ENCODE results near the gene TMEM134.
"Not testable (repeated sequence)": the region's sequence is repeated elsewhere in the genome, so short reads cannot be mapped to it uniquely, and the experiment has no call there.

Gene TMEM134, protein sequence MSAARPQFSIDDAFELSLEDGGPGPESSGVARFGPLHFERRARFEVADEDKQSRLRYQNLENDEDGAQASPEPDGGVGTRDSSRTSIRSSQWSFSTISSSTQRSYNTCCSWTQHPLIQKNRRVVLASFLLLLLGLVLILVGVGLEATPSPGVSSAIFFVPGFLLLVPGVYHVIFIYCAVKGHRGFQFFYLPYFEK

DNA sequence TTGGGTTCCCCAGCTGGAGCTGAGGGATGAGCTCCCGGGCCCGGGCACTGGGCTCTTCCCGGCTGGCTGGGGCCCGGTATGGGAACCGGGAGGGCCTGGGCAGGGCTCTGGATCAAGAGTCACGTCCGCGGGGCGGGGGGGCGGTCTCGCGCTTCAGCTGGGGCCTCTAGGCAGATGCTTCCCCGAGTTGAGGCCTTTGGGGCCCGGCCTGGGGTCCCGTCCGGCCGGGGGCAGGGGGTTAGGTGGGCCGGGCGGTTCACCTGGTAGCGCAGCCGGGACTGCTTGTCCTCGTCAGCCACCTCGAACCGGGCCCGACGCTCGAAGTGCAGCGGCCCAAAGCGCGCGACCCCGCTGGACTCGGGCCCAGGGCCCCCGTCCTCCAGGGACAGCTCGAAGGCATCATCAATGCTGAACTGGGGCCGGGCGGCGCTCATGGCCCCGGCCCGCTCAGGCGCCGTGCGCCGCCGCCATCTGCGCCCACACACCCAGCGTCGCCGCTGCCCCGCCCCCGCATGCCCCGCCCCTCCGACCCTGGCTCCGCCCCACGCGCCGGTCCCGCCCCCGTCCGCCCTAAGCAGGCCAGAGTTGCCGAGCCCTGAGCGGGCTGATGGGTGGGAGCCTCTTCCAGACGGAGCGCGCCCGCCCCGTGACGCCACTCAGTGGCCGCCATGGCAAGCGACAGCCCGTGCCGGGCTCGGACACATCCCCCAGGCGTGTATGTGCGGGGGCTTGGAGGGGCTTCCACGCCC, at the start of gene TMEM134:
Gene TMEM134 (minus strand): TSS at position 493 of the 749 bp plus-strand sequence. CDS start 59 bp downstream, at position 434.
- peak; percentile 75 for DNase-seq

DNA sequence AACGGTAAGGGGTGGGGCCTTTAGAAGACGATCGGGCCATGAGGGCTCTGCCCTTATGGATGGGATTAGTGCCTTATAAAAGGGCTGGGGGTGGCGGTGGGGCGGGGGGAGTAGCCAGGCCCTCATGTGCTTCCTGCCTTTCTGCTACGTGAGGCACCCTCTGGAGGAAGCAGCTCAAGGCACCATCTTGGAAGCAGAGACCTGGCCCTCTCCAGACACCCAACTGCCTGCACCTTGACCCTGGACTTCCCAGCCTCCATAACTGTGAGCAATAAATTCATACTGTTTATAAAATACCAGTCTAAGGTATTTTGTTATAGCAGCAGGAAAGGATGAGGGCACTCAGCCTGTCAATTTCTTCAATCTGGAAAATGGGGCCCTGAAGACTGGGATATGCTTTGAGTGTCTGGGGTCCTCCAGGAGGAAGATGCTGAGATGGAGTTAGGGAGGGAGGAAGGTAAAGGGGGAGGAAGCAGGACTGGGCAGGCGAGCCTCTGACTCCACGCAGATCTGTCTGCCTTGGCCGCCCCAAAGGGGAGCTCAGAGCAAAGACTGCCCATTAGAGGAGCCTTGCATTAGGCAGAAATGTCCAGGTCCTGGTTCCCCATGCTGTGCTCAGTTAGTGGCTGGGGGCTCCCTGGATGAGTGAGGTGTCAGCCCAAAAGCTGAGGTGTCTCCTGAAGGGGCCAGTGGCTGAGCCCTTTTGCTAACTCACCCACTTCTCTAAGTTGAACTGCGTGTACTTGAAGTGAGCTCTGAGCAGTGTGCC, 48.9 kb upstream of the TMEM134 start:
- no peak for DNase-seq

DNA sequence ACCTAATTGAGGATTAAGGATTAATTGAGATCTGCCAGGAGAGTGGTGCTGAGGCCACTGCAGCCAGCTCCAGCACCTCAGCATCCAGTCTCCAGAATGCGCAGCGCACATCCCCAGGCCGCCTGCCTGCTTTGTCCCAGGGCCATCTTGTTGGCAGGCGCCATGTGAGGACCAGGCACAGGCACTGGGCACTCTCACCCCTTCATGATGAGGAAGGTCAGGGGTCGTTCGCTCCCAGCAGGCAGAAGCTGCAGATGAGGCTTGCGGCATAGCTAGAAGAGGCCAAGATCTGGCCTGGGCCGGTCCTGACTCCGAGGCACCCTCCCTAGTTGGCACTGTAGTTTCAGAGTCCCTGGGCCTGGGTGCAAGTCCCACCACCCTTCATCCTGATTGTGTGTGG, 47.8 kb upstream of the TMEM134 start:
- no peak for DNase-seq

DNA sequence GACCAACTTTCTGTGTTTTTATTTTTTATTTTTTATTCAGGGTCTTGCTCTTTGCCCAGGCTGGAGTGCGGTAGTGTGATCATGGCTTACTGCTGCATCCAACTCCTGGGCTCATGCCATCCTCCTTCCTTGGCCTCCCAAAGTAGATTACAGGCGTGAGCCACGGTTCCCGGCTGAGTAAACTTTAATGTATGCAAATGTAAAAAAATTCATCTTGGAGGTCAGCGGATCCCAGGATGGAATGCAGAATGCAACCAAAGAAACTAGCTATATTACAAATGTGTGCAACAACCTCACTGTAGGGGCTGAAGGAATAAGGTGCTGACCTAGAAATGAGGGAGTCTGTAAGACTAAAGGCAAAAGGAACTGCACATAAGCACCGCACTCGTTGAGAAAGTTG, 45.1 kb upstream of the TMEM134 start:
- no peak for DNase-seq

DNA sequence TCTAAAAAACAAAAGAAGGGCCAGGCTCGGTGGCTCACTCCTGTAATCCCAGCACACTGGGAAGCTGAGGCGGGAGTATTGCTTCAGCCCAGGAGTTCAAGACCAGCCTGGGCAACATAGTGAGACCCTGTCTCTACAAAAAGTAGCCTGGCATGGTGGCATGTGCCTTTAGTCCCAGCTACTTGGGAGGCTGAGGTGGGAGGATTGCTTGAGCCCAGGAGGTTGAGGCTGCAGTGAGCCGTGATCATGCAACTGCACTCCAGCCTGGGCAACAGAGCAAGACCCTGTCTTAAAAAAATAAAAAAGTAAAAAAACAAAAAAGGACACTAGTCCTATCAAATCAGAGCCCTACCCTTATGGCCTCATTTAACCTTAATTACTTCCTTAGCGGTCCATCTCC, 42.5 kb upstream of the TMEM134 start:
- DNase-seq = not testable (repeated sequence)

DNA sequence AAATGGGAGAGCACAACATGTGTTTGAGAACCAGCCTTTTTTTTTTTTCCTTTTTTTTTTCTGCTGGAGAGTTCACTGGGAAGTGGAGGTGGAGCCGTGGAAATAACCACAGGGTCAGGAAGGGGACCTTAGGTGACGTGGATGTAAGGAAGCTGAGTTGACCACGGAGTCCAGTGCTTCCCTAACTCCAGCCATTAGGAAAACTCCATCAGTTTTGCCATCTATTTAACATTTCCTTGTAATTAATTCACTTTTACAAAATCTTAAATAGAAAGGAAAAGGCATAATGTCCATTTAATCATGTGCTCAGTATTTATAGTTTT, 40.9 kb upstream of the TMEM134 start:
- no peak for DNase-seq

DNA sequence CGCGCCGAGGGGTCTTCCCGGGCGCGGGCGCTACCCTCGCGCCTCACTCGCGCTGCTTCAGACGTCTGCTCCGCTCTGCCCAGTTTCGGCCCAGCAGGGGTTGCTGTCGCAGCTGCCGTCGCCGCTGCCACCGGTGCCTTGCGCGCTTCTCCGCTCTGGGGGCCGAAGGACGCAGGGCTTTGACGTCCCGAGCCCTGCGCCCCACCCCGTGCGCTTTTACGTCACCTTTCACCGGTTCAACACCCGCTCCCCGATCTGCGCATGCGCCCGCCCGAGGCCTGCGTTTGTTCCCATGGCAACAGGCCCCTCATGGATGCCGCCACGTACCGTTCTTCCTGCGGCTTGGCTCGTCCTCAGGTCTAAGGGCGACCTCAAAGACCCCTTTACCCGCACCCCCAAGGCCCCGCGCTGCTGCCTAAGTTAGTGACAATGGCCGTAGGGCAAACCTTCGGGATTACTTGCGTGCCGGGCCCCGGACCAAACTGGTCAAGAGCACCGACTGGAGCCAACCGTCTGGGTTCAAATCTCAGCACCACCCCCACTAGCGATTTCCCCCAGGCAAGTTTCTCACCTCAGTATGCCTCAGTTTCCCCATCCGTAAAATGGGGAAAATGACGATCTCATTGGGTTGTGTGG, 39.6 kb upstream of the TMEM134 start:
- peak; percentile 97 for DNase-seq

DNA sequence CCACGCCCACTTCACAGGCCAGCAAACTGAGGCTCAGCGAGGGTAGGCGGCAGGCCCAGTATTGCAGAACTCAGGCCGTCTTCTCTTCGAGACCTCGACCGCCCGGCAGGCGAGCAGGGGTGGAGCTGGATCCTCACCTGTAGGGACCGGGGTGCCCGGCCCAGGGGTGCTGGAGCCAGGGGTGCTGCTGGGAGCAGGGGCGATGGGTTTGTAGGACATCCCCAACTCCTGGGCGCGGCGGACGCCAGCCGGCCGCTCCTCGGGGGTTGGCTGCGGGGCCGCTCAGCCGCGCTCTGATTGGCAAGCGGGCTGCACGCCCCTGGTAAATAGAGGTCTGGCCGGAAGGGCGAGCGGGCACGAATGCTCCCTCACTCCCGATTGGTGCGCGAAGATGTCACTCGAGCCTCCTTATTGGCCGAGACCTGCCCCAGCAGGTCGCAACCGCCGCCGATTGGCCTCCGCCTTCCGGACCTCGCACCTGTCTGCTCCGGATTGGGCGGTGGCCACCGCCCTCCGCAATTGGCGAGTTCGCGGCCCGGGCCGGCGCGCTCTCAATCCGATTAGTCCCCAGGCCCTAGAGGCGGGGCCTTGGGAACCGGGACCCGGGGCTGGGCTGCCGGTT, 38.9 kb upstream of the TMEM134 start, which contains the start of gene CDK2AP2:
Gene CDK2AP2 (minus strand): TSS at position 299 of the 622 bp plus-strand sequence. CDS start 80 bp downstream, at position 219.
- peak; percentile 88 for DNase-seq

DNA sequence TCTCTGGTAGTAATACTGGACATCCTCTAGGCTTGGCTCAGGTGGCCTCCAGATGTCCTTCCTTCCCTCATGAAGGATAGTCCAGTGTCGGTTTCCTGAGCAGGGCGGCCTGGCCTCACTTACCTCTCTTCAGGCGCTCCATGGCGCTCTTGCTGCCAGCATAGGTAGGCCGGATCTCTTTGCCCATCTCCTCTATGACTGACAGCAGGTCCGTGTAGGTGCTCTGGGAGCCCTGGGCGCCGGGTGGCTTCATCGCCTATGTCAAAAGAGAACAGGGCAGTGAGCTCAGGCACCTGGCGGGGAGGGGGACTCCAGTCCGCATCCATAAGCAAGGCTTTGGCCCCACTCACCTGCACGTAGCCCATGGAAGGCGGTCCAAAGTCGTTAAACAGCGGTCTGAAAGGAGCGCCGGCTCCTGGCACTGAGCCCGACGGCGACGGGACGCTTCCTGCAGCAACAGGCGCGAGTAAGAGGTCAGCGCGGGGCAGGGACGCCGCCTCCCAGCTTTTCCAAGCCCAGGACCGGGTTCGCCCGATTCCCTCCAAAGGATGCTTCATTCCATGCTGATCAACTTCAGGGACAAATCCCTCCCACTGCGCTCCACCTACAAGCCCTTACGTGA, 38.3 kb upstream of the TMEM134 start:
- DNase-seq = no peak

DNA sequence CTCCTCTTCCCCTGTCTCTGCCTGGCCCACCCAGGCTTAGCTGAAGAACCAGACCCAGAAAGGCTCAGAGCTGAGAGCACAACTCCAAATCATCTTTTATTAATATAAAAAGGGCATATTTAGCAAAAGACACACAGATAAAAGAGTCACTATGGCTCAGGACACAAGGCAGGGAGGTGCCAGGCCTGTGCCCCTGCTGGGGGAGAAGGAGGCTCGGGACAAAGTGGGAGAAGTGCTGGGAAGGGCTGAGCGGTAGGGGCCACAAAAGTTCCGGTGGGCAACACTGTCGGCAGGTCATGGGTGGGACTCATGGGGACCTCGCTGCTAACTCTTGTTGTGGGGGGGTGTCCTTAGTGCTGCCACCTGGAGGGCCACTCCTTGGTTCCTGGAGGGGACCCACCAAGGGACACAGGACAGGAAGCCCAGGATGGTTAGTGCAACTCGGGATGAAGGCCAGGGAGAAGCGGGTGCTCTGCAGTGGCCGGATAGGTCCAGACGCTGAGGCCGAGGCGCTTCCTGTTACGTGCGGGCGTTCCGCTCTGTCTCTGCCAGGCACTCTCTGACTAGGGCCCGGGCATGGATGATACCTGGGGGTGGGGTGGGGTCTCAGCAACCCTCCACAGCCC, 37.5 kb upstream of the TMEM134 start:
- no peak for DNase-seq

DNA sequence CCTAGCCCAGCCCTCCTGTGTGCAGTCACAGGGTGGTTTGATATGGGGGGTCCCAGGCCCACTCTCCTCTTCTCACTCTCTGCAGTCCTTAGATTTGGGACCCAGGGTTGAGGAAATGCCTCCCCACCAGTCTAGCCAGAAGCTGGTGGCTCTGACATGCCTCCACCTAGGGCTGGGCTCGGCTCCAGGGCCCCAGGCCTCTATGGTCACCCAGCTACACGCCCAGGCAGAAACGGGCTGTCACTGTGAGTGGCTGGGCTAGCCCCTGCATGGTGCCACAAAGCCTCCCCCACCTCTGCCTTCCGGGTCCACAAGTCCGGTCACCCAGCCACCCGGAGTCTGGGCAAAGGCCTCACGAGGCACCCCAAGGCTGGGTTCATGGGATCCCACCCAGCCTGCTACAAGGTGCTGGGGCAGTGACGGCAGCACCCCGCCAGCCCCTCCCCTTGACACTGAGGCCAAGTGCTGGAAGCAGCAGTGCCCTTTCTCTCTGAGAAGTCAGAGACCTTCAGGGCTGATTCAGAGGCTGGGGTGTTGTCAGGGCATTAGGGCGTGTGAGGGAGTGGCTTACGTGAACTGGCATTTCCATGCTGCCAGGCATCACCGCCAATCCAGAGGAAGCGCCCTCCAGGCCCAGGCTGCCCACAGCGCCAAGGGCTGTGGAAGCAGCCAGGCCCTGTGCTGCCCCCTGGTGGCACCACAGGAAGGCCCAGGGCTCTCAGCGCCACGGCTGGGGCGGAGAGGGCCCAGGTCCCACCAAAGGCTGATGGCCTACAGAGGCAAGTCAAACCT, 36.8 kb upstream of the TMEM134 start:
- DNase-seq = peak; percentile 45

DNA sequence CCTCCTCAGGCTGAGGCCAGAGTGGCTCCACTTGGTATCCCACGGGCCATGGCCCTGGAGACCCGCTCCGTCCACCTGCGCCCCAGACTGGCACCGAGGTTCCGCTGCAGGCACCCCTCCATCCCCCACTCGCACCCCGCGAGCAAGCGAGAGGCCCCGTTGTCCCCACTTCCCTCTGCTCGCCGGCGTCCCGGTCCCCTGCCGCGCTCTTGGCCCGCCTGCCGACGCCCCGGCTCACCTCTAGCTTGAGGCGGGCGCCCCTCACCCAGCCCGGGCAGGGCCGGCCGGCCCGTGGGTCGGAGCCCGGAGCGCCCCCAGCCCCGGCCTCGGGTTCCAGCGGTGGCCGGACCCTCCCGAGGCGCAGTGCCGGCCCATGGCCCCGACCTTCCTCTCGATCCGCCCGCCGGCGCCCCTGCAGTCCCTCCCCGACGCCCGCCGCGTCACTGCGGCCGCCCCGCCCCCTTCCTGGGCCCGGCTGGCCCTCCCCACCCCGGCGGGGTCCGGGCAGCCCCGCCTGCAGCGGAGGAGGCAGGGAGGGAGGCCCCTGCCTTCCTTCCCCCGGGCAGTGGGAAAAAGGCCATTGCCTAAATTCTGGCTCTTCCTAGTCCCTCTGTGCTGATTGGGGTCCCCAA, 36.0 kb upstream of the TMEM134 start, which contains the start of gene PITPNM1:
Gene PITPNM1 (minus strand): TSS at position 414 of the 632 bp plus-strand sequence. CDS start 1,183 bp downstream, outside the sequence.
- DNase-seq = no peak

DNA sequence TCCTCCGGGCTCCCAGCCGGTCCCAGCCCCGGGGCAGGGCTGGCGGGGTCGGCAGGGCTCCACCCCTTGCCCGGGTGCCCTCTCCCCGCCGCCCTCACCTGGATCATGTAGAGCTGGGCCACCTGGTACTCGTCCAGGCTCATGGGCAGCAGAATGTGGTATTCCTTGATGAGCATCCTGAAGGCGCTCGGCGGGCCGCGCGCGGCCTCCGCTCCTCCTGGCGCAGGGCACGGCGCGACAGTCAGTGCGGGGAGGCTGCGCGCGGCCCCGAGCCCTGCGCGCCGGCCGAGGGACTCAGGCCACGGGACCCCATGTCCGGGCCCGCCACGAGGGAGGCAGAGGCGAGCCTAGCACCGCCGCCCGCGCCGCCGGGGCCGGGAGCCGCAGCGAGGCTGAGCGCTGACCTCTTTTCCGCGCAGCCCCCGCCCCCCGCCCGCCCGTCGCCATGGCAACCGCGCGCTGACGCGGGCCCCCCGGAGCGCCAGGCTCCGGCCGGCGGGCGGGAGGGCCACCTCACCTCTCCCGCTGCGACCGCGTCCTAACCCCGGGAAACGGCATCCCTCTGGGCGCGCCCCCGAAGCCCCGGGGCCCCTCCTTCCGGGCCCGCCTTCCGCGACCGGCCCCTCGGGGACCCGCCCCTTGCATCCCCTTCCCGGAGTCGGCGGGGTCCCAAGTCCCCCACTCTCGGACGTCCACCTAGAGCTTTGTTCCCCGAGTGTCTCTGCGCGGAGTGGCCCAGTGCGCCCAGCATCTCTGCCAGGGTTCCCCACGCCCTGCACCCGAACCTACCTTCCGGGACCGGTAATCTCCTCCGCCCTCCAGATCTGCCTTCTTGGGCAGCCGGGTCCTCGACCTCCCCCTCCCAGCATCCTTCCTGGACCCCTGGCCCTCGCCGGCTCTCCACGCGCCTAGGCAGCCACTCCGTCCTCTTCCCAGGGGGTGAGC, 35.2 kb upstream of the TMEM134 start:
- DNase-seq = no peak

DNA sequence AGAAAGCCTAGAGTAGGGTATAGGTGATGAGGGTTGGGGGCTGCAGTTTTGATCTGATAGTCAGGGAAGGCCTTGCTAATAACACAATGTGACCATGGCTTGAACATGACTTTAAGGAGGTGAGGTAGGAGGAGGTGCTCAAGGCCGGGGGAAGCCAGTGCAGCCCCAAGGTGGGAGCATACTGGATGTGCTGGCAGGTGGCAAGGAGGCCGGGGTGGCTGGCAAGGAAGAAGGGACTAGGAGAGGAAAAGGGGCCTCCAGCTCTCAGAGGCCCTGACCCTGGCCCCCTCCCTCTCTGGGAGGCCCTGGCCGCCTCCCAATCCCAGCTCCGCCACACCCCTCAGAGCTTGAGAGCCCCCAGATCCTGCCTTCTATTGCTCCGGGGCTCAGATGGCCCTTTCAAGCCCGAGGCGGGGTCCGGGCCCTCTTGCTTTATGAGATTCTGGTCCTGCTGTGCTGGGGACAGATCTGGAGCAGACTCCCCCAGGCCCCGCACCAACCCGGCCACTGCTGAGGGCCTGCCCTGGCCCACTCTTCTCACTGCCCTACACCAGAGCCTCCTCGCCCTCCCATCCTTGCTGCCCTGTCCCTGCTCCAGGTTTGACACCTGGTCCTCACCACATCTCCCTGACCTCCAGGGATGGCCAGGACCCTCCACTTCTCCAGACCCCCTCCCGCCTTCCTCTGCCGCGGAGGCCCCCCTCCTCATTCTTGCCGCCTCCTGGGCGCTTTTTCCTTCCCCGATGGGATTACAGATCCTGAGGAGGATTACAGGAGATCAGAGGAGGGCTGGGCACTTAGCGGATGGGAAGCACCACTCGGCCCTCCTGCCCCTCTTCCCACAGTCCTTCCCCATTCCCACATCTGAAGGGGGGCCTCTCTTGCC, 34.3 kb upstream of the TMEM134 start:
- DNase-seq = no peak

DNA sequence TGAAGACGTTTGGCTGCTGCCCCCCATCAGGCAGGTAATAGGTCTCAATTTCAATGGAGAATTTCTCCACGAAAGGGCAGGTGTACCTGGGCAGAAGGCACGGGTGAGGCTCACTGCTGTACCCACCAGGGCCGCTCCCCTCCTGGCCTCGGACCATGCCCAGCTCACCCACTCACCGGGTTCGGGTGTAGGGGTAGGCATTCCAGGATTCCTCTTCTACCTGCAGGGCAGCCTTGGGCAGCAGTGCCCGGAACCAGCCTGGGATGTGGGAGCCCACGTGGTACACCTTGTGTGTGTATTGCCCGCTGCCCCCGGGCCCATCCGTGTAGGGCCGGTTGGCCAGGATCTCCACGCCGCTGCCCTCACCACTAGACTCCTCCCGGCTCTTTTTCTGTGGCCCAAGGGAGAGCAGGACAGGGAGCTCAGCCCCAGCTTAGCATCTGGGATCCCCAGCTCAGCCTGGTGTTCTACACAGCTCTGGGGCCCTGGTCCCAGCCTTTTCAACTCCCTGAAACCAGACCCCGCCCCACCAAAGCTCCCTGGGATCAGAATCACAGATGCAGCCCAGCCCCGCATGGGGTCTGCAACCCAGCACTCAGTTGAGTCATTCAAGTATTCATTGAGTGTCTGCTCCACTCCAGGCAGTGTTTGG, 33.4 kb upstream of the TMEM134 start:
- no peak for DNase-seq

DNA sequence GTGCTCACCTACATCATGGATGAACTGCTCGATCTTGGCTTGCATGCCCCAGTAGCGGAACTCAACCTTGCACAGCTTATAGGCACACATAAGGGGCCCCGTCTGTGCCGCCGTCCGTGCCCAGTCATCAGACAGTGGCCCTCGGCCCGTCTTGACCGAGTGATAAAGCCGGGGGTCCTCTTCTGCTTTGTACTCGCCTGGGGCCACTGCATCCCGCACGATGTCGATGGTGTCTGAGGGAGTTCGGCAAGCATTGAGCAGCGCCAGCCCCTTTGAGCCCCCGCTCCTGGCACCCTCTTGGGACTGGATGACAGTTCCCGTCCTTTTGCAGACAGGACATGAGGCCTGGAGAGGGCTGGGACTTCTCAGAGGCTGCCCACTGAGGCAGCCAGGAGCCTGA, 32.8 kb upstream of the TMEM134 start:
- no peak for DNase-seq

All from NCI-H2107 (cell line).